RWPE2 (cell line): ENCODE results near the gene STOX1.
"Not testable (repeated sequence)": the region's sequence is repeated elsewhere in the genome, so short reads cannot be mapped to it uniquely, and the experiment has no call there.

Experiments
- ATAC-seq: fragments of 200-7000 bp; cut with Tn5 transposase; 3 replicates; pipeline ENCODE4 v1.9.1; 2021; ENCODE audit warnings: low read depth
- DNase-seq: peaks from one replicate; pipeline ENCODE4 v3.0.0-alpha.2; 2020; ENCODE audit warnings: low spot score
- H3K27ac ChIP-seq: fragments of 450-650 bp; 2 replicates; pipeline ENCODE4 v1.5.1; 2017; ENCODE audit warnings: mild to moderate bottlenecking; ENCODE audit not compliant: poor library complexity, severe bottlenecking
- H3K27me3 ChIP-seq: fragments of 250-450 bp; sonication (Bioruptor Pico); 2 replicates; pipeline ENCODE4 v1.5.1; 2021; ENCODE audit warnings: mild to moderate bottlenecking, moderate library complexity; ENCODE audit not compliant: insufficient read depth, poor library complexity, severe bottlenecking
- H3K36me3 ChIP-seq: fragments of 250-450 bp; sonication (Bioruptor Pico); 2 replicates; pipeline ENCODE4 v1.5.1; 2020; ENCODE audit warnings: low read depth, mild to moderate bottlenecking, moderate library complexity
- H3K4me1 ChIP-seq: fragments of 250-450 bp; sonication (Bioruptor Pico); 2 replicates; pipeline ENCODE4 v1.5.1; 2021; ENCODE audit warnings: mild to moderate bottlenecking, moderate library complexity; ENCODE audit not compliant: insufficient read depth, poor library complexity, severe bottlenecking
- H3K4me3 ChIP-seq: fragments of 250-450 bp; sonication (Bioruptor Pico); 2 replicates; pipeline ENCODE4 v1.5.1; 2021; ENCODE audit warnings: mild to moderate bottlenecking, moderate library complexity; ENCODE audit not compliant: severe bottlenecking
- H3K9me3 ChIP-seq: fragments of 250-450 bp; sonication (Bioruptor Pico); 2 replicates; pipeline ENCODE4 v1.5.1; 2021; ENCODE audit warnings: mild to moderate bottlenecking, moderate library complexity; ENCODE audit not compliant: severe bottlenecking
- TF ChIP-seq, protein P1 (sequence below): fragments of 450-650 bp; IDR thresholded peaks from one replicate; pipeline ENCODE4 v1.5.1; 2017; ENCODE audit warnings: mild to moderate bottlenecking, moderate library complexity; ENCODE audit not compliant: poor library complexity, severe bottlenecking

STOX1 gene

DNA sequence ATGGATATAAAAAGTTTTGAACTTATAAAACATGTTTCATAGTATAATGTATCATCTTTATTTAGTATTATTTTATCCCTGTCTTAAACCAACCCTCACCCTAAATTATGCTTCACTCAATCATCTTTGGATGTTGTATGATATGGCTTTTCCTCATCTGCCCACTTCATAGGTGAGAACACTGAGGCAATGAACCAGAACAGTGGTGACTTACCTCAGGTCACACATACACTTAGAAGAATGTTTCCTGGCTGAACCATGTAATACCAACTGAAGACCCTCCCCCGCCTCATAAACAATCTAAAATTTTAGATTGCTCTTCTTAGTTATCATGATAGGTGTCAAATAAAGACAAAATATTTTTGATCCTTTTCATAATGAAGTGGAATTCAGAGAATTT lies 22.6 kb upstream of the STOX1 start:
- no peaks in the 10 kb centered on the region for H3K9me3 ChIP-seq
- ATAC-seq (no peak), DNase-seq (no peak)
- no peaks in the 10 kb centered on the region for H3K36me3 ChIP-seq
- H3K4me3 ChIP-seq = no peak overlapping the region
- H3K27ac ChIP-seq = no peak overlapping the region
- no peaks in the 10 kb centered on the region for H3K4me1 ChIP-seq
- no peaks in the 10 kb centered on the region for H3K27me3 ChIP-seq
- TF ChIP-seq, protein P1, sequence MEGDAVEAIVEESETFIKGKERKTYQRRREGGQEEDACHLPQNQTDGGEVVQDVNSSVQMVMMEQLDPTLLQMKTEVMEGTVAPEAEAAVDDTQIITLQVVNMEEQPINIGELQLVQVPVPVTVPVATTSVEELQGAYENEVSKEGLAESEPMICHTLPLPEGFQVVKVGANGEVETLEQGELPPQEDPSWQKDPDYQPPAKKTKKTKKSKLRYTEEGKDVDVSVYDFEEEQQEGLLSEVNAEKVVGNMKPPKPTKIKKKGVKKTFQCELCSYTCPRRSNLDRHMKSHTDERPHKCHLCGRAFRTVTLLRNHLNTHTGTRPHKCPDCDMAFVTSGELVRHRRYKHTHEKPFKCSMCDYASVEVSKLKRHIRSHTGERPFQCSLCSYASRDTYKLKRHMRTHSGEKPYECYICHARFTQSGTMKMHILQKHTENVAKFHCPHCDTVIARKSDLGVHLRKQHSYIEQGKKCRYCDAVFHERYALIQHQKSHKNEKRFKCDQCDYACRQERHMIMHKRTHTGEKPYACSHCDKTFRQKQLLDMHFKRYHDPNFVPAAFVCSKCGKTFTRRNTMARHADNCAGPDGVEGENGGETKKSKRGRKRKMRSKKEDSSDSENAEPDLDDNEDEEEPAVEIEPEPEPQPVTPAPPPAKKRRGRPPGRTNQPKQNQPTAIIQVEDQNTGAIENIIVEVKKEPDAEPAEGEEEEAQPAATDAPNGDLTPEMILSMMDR = no peak

GRCh38 chr10:68810830-68811229 lies 16.5 kb upstream of the STOX1 start:
- H3K27me3 ChIP-seq, DNase-seq, H3K4me3 ChIP-seq, H3K9me3 ChIP-seq, H3K36me3 ChIP-seq, H3K4me1 ChIP-seq, H3K27ac ChIP-seq, ATAC-seq: not testable (repeated sequence)

DNA sequence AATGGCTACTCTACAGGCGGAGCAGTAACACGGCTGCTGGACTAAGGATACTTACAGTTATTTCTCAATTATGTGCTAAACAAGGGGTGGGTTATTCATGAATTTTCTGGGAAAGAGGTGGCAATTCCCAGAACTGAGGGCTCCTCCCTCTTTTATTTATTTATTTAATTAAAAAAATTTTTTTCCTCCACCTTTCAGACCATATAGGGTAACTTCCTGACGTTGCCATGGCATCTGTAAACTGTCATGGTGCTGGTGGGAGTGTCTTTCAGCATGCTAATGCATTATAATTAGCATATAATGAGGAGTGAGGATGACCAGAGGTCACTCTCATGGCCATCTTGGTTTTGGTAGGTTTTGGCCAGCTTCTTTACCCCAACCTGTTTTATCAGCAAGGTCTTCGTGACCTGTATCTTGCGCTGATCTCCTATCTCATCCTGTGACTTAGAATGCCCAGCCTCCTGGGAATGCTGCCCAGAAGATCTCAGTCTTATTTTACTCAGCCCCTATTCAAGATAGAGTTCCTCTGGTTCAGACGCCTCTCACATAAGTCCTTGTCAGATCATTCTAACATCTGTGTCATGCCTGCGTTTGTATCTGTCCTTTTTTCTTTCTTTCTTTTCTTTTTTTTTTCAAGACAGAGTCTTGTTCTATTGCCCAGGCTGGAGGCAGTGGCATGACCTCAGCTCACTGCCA lies 15.9 kb upstream of the STOX1 start:
- DNase-seq (no peak), ATAC-seq (no peak)
- Histone ChIP-seq H3K9me3 (no peaks in the 10 kb centered on the region), H3K36me3 (no peaks in the 10 kb centered on the region), H3K4me1 (peaks cover 2% of the 10 kb centered on the region), H3K27me3 (no peaks in the 10 kb centered on the region), H3K27ac (no peak overlapping the region), H3K4me3 (no peak overlapping the region)
- TF ChIP-seq, protein P1 = no peak

DNA sequence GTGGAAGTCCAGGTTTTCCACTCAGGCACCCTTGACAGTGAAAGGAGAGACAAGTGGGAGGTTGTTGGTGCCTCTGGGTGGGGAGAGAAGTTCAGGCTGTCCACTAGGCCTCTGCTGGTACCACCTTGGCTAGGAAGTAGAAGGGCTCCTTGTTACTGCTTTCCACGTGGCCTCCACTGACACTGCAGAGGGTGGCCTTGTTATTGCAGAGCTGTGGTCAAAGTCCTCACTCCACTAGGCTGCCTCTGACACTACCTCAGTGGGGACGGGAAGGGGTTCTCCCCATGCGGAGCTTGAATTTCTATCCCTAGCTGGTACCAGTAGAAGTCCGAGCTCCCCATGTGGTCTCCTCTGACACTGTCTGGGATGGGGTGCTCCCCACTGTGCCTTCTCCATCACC lies 14.9 kb upstream of the STOX1 start:
- ATAC-seq = no peak
- Histone ChIP-seq H3K4me1 (peaks cover 11% of the 10 kb centered on the region), H3K4me3 (no peak overlapping the region), H3K27me3 (no peaks in the 10 kb centered on the region), H3K36me3 (no peaks in the 10 kb centered on the region), H3K9me3 (no peaks in the 10 kb centered on the region), H3K27ac (no peak overlapping the region)
- DNase-seq = no peak
- TF ChIP-seq, protein P1 = no peak

GRCh38 chr10:68813559-68813958 lies 13.8 kb upstream of the STOX1 start:
- H3K27me3 ChIP-seq = no peaks in the 10 kb centered on the region
- ATAC-seq (no peak), DNase-seq (no peak)
- TF ChIP-seq, protein P1 = no peak
- H3K9me3 ChIP-seq = no peaks in the 10 kb centered on the region
- no peak overlapping the region for H3K27ac ChIP-seq
- no peaks in the 10 kb centered on the region for H3K36me3 ChIP-seq
- H3K4me3 ChIP-seq = no peak overlapping the region
- peaks cover 11% of the 10 kb centered on the region for H3K4me1 ChIP-seq
